Measurements from ENCODE around the gene FBXL7. TPM values are rescaled to one million over a fixed set of nuclear protein-coding genes. Genes with fewer than 3 reads are reported as not detected.

FBXL7 gene
- total RNA-seq, 5 donors from 2014 or later (not counting 1 experiment from before 2014, with no cell fraction given): 0.06 to 0.07 TPM; not detected in 3

GRCh38 chr5:15904899-15905830 is 405.2 kb downstream of the FBXL7 start:
- Mint-ChIP-seq H3K27ac (no peak overlapping the region), H3K4me1 (no peaks in the 10 kb centered on the region), H3K36me3 (no peaks in the 10 kb centered on the region), H3K27me3 (no peaks in the 10 kb centered on the region), H3K4me3 (no peak overlapping the region), H3K9me3 (peaks cover 0 to 4% (median 2%) of the 10 kb centered on the region in 3 donors)
- no peak for DNase-seq
- Histone ChIP-seq H3K27me3 (replicated peaks in 1 of 2; ENCODE audit: control insufficient read depth in 2 of 2, extremely low read depth in 1 of 2, insufficient read depth in 2 of 2, low read length in 1 of 2) (no peaks in the 10 kb centered on the region), H3K4me1 (ENCODE audit: control insufficient read depth in 1 of 2, extremely low read depth in 1 of 2, insufficient read depth in 2 of 2, low read length in 2 of 2) (no peaks in the 10 kb centered on the region), H3K4me3 (ENCODE audit: control insufficient read depth in 1 of 2, extremely low read depth in 1 of 2, low read length in 1 of 2) (no peak overlapping the region), H3K27ac (ENCODE audit: low read length) (no peak overlapping the region), H3K36me3 (ENCODE audit: control insufficient read depth in 2 of 2, extremely low read depth in 1 of 2, insufficient read depth in 1 of 2, low read length in 1 of 2) (no peaks in the 10 kb centered on the region), H3K9me3 (no peaks in the 10 kb centered on the region)
- ChIA-PET POLR2A (no interaction called here), CTCF (no interaction called here)
- no CpG with 5 or more reads among the region's 2 CpGs for WGBS (ENCODE audit: insufficient coverage)
- ATAC-seq (replicated peaks in 1 of 4): no peak

GRCh38 chr5:15914638-15915037 is 414.7 kb downstream of the FBXL7 start:
- Histone ChIP-seq H3K27ac (ENCODE audit: low read length) (no peak overlapping the region), H3K9me3 (no peaks in the 10 kb centered on the region), H3K36me3 (ENCODE audit: control insufficient read depth in 2 of 2, extremely low read depth in 1 of 2, insufficient read depth in 1 of 2, low read length in 1 of 2) (no peaks in the 10 kb centered on the region), H3K27me3 (replicated peaks in 1 of 2; ENCODE audit: control insufficient read depth in 2 of 2, extremely low read depth in 1 of 2, insufficient read depth in 2 of 2, low read length in 1 of 2) (no peaks in the 10 kb centered on the region), H3K4me1 (ENCODE audit: control insufficient read depth in 1 of 2, extremely low read depth in 1 of 2, insufficient read depth in 2 of 2, low read length in 2 of 2) (no peaks in the 10 kb centered on the region), H3K4me3 (ENCODE audit: control insufficient read depth in 1 of 2, extremely low read depth in 1 of 2, low read length in 1 of 2) (no peak overlapping the region)
- no peaks in the 10 kb centered on the region for H3K27me3 Mint-ChIP-seq
- H3K9me3 Mint-ChIP-seq: peaks cover 0 to 12% (median 0%) of the 10 kb centered on the region in 3 donors
- no peak overlapping the region for H3K27ac Mint-ChIP-seq
- ATAC-seq (replicated peaks in 1 of 4): no peak
- no peak for DNase-seq
- ChIA-PET POLR2A (no interaction called here), CTCF (no interaction called here)
- WGBS (ENCODE audit: insufficient coverage): 40% methylated on average over 3 of the region's 3 CpGs
- H3K4me1 Mint-ChIP-seq: no peaks in the 10 kb centered on the region
- no peaks in the 10 kb centered on the region for H3K36me3 Mint-ChIP-seq
- H3K4me3 Mint-ChIP-seq: no peak overlapping the region

GRCh38 chr5:15926586-15926985 is 426.6 kb downstream of the FBXL7 start:
- H3K27ac ChIP-seq (ENCODE audit: low read length): no peak overlapping the region
- no peaks in the 10 kb centered on the region for H3K4me1 ChIP-seq (ENCODE audit: control insufficient read depth in 1 of 2, extremely low read depth in 1 of 2, insufficient read depth in 2 of 2, low read length in 2 of 2)
- no CpG with 5 or more reads among the region's 3 CpGs for WGBS (ENCODE audit: insufficient coverage)
- no peak overlapping the region for H3K4me3 ChIP-seq (ENCODE audit: control insufficient read depth in 1 of 2, extremely low read depth in 1 of 2, low read length in 1 of 2)
- H3K4me1 Mint-ChIP-seq: no peaks in the 10 kb centered on the region
- H3K27me3 Mint-ChIP-seq: no peaks in the 10 kb centered on the region
- ATAC-seq (replicated peaks in 1 of 4) (no peak), DNase-seq (no peak)
- peaks cover 2 to 7% (median 3%) of the 10 kb centered on the region in 3 donors for H3K9me3 Mint-ChIP-seq
- H3K36me3 ChIP-seq (ENCODE audit: control insufficient read depth in 2 of 2, extremely low read depth in 1 of 2, insufficient read depth in 1 of 2, low read length in 1 of 2): no peaks in the 10 kb centered on the region
- H3K36me3 Mint-ChIP-seq: no peaks in the 10 kb centered on the region
- no peak overlapping the region for H3K4me3 Mint-ChIP-seq
- POLR2A ChIA-PET: no interaction called here
- no peaks in the 10 kb centered on the region for H3K9me3 ChIP-seq
- no peaks in the 10 kb centered on the region for H3K27me3 ChIP-seq (replicated peaks in 1 of 2; ENCODE audit: control insufficient read depth in 2 of 2, extremely low read depth in 1 of 2, insufficient read depth in 2 of 2, low read length in 1 of 2)
- CTCF ChIA-PET: no interaction called here
- no peak overlapping the region for H3K27ac Mint-ChIP-seq

GRCh38 chr5:15927710-15928380 is 427.9 kb downstream of the FBXL7 start:
- no peak overlapping the region for H3K4me3 ChIP-seq (ENCODE audit: control insufficient read depth in 1 of 2, extremely low read depth in 1 of 2, low read length in 1 of 2)
- Mint-ChIP-seq H3K27ac (no peak overlapping the region), H3K36me3 (no peaks in the 10 kb centered on the region), H3K9me3 (peaks cover 2 to 6% (median 4%) of the 10 kb centered on the region in 3 donors), H3K27me3 (no peaks in the 10 kb centered on the region), H3K4me1 (no peaks in the 10 kb centered on the region), H3K4me3 (no peak overlapping the region)
- H3K27ac ChIP-seq (ENCODE audit: low read length): no peak overlapping the region
- H3K36me3 ChIP-seq (ENCODE audit: control insufficient read depth in 2 of 2, extremely low read depth in 1 of 2, insufficient read depth in 1 of 2, low read length in 1 of 2): no peaks in the 10 kb centered on the region
- ATAC-seq (replicated peaks in 1 of 4) (no peak), DNase-seq (no peak)
- H3K4me1 ChIP-seq (ENCODE audit: control insufficient read depth in 1 of 2, extremely low read depth in 1 of 2, insufficient read depth in 2 of 2, low read length in 2 of 2): no peaks in the 10 kb centered on the region
- WGBS (ENCODE audit: insufficient coverage): 92% methylated on average over 31 of the region's 38 CpGs
- H3K9me3 ChIP-seq: no peaks in the 10 kb centered on the region
- POLR2A ChIA-PET: no interaction called here
- no peaks in the 10 kb centered on the region for H3K27me3 ChIP-seq (replicated peaks in 1 of 2; ENCODE audit: control insufficient read depth in 2 of 2, extremely low read depth in 1 of 2, insufficient read depth in 2 of 2, low read length in 1 of 2)
- CTCF ChIA-PET: no interaction called here

GRCh38 chr5:15929611-15930263 is 429.8 kb downstream of the FBXL7 start:
- CTCF ChIA-PET: interaction anchor here in 1 of 2 donors (0.7 kb wide), 1 partner anchor 11 kb away, joined by 8 read pairs; no protein-coding TSS in a partner anchor
- H3K27ac Mint-ChIP-seq: no peak overlapping the region
- H3K4me1 ChIP-seq (ENCODE audit: control insufficient read depth in 1 of 2, extremely low read depth in 1 of 2, insufficient read depth in 2 of 2, low read length in 2 of 2): no peaks in the 10 kb centered on the region
- POLR2A ChIA-PET: no interaction called here
- DNase-seq (no peak), ATAC-seq (replicated peaks in 1 of 4) (no peak)
- H3K36me3 ChIP-seq (ENCODE audit: control insufficient read depth in 2 of 2, extremely low read depth in 1 of 2, insufficient read depth in 1 of 2, low read length in 1 of 2): no peaks in the 10 kb centered on the region
- no peak overlapping the region for H3K4me3 Mint-ChIP-seq
- H3K36me3 Mint-ChIP-seq: no peaks in the 10 kb centered on the region
- 81% methylated on average over 6 of the region's 11 CpGs for WGBS (ENCODE audit: insufficient coverage)
- H3K4me1 Mint-ChIP-seq: no peaks in the 10 kb centered on the region
- no peak overlapping the region for H3K4me3 ChIP-seq (ENCODE audit: control insufficient read depth in 1 of 2, extremely low read depth in 1 of 2, low read length in 1 of 2)
- no peaks in the 10 kb centered on the region for H3K9me3 ChIP-seq
- H3K9me3 Mint-ChIP-seq: peaks cover 2 to 9% (median 4%) of the 10 kb centered on the region in 3 donors
- no peaks in the 10 kb centered on the region for H3K27me3 ChIP-seq (replicated peaks in 1 of 2; ENCODE audit: control insufficient read depth in 2 of 2, extremely low read depth in 1 of 2, insufficient read depth in 2 of 2, low read length in 1 of 2)
- H3K27me3 Mint-ChIP-seq: no peaks in the 10 kb centered on the region
- no peak overlapping the region for H3K27ac ChIP-seq (ENCODE audit: low read length)

- H3K36me3 Mint-ChIP-seq: no peaks in the 10 kb centered on the region
- H3K4me3 ChIP-seq (ENCODE audit: control insufficient read depth in 1 of 2, extremely low read depth in 1 of 2, low read length in 1 of 2): no peak overlapping the region
- ATAC-seq (replicated peaks in 1 of 4) (no peak), DNase-seq (no peak)
- no peaks in the 10 kb centered on the region for H3K27me3 Mint-ChIP-seq
- no peaks in the 10 kb centered on the region for H3K4me1 ChIP-seq (ENCODE audit: control insufficient read depth in 1 of 2, extremely low read depth in 1 of 2, insufficient read depth in 2 of 2, low read length in 2 of 2)
- no peaks in the 10 kb centered on the region for H3K4me1 Mint-ChIP-seq
- H3K36me3 ChIP-seq (ENCODE audit: control insufficient read depth in 2 of 2, extremely low read depth in 1 of 2, insufficient read depth in 1 of 2, low read length in 1 of 2): no peaks in the 10 kb centered on the region
- POLR2A ChIA-PET: no interaction called here
- WGBS (ENCODE audit: insufficient coverage): 75% methylated on average over 2 of the region's 5 CpGs
- no peak overlapping the region for H3K27ac ChIP-seq (ENCODE audit: low read length)
- CTCF ChIA-PET: no interaction called here
- no peak overlapping the region for H3K4me3 Mint-ChIP-seq
- H3K27me3 ChIP-seq (replicated peaks in 1 of 2; ENCODE audit: control insufficient read depth in 2 of 2, extremely low read depth in 1 of 2, insufficient read depth in 2 of 2, low read length in 1 of 2): no peaks in the 10 kb centered on the region
- H3K27ac Mint-ChIP-seq: no peak overlapping the region
- no peaks in the 10 kb centered on the region for H3K9me3 ChIP-seq
- peaks cover 2 to 7% (median 4%) of the 10 kb centered on the region in 3 donors for H3K9me3 Mint-ChIP-seq
These were observed 432.1 kb downstream of the FBXL7 start for GRCh38 chr5:15932066-15932465.

Data from T-cell (primary cell).